ENCODE results near the gene HLX. TPM values are rescaled to one million over a fixed set of nuclear protein-coding genes. Genes with fewer than 3 reads are reported as not detected.

Gene HLX
- total and polyA plus RNA-seq, 2 of the 13 experiments (the other 11 are each of a cell fraction or from before 2014, with no cell fraction given) = 0.30 to 0.35 TPM

DNA sequence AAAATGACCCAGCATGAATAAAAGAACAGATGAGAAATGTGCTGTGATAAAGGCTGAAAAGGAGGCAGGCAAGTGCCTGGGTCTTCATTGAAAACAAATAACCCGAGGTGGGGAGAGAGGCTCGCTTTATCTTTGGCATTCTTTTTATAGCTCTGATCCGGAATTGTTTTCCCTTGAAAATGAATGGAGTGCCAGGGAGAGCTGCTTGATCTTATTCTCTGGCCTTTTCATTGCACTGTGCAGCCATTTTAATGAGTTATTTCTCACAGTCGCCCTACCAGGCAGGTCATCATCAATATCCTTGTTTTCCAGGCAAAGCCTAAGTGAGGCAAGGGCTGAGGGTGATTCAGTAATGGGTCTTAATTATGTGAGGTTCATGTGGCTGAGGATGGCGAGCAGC lies 39.8 kb upstream of the HLX start:
- intact Hi-C loops (cut with micrococcal nuclease; ENCODE audit: unreplicated experiment) = no loop called here
- DNase-seq (ENCODE audit: low spot score) (no peak), ATAC-seq (no peak), FAIRE-seq (no peak)
- H3K79me2 ChIP-seq (ENCODE audit: insufficient read depth, low read length) = no peaks in the 10 kb centered on the region
- no peaks in the 10 kb centered on the region for H3K36me3 ChIP-seq (replicated peaks in 1 of 2; ENCODE audit: control insufficient read depth in 1 of 2, insufficient read depth in 2 of 2, low read length in 2 of 2)
- no peak overlapping the region for H3K9ac ChIP-seq (ENCODE audit: insufficient read depth, low read depth, low read length)
- H2AFZ ChIP-seq (ENCODE audit: low read length) = no peak overlapping the region
- BruUV-seq (replicated peaks) = no TSS peak
- no peak overlapping the region for H3K27ac ChIP-seq (ENCODE audit: extremely low read length, insufficient read depth, low read length)
- ChIA-PET CTCF (ENCODE audit: low intra/inter-chr PET ratio, low total read pairs) (no interaction called here), POLR2A (no interaction called here)
- in situ Hi-C loops (cut with HindIII; ENCODE audit: extremely low pct_ligation_motif_present, low pct_unique_long_range_greater_than_20kb) = no loop called here
- no peaks in the 10 kb centered on the region for H3K9me3 ChIP-seq (ENCODE audit: low read length)
- no peaks in the 10 kb centered on the region for H3K4me1 ChIP-seq (ENCODE audit: insufficient read depth, low read length)
- no peaks in the 10 kb centered on the region for H4K20me1 ChIP-seq (ENCODE audit: insufficient read depth, low read length)
- WGBS (ENCODE audit: low lambda C conversion rate) = 74% methylated on average over 5 of the region's 5 CpGs
- H3K4me2 ChIP-seq (ENCODE audit: low read depth, low read length) = no peak overlapping the region
- no peak overlapping the region for H3K4me3 ChIP-seq (replicated peaks in 1 of 3; ENCODE audit: insufficient read depth in 1 of 3, low read depth in 2 of 3, low read length in 3 of 3)
- no peaks in the 10 kb centered on the region for H3K27me3 ChIP-seq (ENCODE audit: control insufficient read depth in 1 of 2, insufficient read depth in 2 of 2, low read length in 2 of 2)
- TF ChIP-seq MTA1 (CRISPR knock-in tag; IDR thresholded peaks at IDR 0.05; ENCODE audit: borderline replicate concordance) (no peak), KAT8 (CRISPR knock-in tag; IDR thresholded peaks at IDR 0.05) (no peak), MIER3 (CRISPR knock-in tag; IDR thresholded peaks at IDR 0.05; ENCODE audit: borderline replicate concordance) (no peak), DNMT3B (CRISPR knock-in tag; conservative IDR thresholded peaks at IDR 0.05) (no peak), BHLHE40 (IDR thresholded peaks at IDR 0.05; ENCODE audit: low read length) (no peak), FOXK2 (IDR thresholded peaks at IDR 0.05) (no peak), ELF3 (CRISPR knock-in tag; IDR thresholded peaks at IDR 0.05) (no peak), ZNF34 (CRISPR knock-in tag; IDR thresholded peaks at IDR 0.05; ENCODE audit: borderline replicate concordance) (no peak), ATF1 (CRISPR knock-in tag; IDR thresholded peaks at IDR 0.05) (no peak)
- TF ChIP-seq, protein P1, sequence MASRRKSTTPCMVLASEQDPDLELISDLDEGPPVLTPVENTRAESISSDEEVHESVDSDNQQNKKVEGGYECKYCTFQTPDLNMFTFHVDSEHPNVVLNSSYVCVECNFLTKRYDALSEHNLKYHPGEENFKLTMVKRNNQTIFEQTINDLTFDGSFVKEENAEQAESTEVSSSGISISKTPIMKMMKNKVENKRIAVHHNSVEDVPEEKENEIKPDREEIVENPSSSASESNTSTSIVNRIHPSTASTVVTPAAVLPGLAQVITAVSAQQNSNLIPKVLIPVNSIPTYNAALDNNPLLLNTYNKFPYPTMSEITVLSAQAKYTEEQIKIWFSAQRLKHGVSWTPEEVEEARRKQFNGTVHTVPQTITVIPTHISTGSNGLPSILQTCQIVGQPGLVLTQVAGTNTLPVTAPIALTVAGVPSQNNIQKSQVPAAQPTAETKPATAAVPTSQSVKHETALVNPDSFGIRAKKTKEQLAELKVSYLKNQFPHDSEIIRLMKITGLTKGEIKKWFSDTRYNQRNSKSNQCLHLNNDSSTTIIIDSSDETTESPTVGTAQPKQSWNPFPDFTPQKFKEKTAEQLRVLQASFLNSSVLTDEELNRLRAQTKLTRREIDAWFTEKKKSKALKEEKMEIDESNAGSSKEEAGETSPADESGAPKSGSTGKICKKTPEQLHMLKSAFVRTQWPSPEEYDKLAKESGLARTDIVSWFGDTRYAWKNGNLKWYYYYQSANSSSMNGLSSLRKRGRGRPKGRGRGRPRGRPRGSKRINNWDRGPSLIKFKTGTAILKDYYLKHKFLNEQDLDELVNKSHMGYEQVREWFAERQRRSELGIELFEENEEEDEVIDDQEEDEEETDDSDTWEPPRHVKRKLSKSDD (CRISPR knock-in tag; IDR thresholded peaks at IDR 0.05; ENCODE audit: low read depth) = no peak
- TF ChIP-seq, protein P2, sequence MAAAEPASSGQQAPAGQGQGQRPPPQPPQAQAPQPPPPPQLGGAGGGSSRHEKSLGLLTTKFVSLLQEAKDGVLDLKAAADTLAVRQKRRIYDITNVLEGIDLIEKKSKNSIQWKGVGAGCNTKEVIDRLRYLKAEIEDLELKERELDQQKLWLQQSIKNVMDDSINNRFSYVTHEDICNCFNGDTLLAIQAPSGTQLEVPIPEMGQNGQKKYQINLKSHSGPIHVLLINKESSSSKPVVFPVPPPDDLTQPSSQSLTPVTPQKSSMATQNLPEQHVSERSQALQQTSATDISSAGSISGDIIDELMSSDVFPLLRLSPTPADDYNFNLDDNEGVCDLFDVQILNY (CRISPR knock-in tag; conservative IDR thresholded peaks at IDR 0.05) = no peak
- TF ChIP-seq, protein P3, sequence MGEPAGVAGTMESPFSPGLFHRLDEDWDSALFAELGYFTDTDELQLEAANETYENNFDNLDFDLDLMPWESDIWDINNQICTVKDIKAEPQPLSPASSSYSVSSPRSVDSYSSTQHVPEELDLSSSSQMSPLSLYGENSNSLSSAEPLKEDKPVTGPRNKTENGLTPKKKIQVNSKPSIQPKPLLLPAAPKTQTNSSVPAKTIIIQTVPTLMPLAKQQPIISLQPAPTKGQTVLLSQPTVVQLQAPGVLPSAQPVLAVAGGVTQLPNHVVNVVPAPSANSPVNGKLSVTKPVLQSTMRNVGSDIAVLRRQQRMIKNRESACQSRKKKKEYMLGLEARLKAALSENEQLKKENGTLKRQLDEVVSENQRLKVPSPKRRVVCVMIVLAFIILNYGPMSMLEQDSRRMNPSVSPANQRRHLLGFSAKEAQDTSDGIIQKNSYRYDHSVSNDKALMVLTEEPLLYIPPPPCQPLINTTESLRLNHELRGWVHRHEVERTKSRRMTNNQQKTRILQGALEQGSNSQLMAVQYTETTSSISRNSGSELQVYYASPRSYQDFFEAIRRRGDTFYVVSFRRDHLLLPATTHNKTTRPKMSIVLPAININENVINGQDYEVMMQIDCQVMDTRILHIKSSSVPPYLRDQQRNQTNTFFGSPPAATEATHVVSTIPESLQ (CRISPR knock-in tag; conservative IDR thresholded peaks at IDR 0.05) = no peak
- TF ChIP-seq, protein P4, sequence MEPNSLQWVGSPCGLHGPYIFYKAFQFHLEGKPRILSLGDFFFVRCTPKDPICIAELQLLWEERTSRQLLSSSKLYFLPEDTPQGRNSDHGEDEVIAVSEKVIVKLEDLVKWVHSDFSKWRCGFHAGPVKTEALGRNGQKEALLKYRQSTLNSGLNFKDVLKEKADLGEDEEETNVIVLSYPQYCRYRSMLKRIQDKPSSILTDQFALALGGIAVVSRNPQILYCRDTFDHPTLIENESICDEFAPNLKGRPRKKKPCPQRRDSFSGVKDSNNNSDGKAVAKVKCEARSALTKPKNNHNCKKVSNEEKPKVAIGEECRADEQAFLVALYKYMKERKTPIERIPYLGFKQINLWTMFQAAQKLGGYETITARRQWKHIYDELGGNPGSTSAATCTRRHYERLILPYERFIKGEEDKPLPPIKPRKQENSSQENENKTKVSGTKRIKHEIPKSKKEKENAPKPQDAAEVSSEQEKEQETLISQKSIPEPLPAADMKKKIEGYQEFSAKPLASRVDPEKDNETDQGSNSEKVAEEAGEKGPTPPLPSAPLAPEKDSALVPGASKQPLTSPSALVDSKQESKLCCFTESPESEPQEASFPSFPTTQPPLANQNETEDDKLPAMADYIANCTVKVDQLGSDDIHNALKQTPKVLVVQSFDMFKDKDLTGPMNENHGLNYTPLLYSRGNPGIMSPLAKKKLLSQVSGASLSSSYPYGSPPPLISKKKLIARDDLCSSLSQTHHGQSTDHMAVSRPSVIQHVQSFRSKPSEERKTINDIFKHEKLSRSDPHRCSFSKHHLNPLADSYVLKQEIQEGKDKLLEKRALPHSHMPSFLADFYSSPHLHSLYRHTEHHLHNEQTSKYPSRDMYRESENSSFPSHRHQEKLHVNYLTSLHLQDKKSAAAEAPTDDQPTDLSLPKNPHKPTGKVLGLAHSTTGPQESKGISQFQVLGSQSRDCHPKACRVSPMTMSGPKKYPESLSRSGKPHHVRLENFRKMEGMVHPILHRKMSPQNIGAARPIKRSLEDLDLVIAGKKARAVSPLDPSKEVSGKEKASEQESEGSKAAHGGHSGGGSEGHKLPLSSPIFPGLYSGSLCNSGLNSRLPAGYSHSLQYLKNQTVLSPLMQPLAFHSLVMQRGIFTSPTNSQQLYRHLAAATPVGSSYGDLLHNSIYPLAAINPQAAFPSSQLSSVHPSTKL (CRISPR knock-in tag; IDR thresholded peaks at IDR 0.05) = no peak
- TF ChIP-seq, protein P5, sequence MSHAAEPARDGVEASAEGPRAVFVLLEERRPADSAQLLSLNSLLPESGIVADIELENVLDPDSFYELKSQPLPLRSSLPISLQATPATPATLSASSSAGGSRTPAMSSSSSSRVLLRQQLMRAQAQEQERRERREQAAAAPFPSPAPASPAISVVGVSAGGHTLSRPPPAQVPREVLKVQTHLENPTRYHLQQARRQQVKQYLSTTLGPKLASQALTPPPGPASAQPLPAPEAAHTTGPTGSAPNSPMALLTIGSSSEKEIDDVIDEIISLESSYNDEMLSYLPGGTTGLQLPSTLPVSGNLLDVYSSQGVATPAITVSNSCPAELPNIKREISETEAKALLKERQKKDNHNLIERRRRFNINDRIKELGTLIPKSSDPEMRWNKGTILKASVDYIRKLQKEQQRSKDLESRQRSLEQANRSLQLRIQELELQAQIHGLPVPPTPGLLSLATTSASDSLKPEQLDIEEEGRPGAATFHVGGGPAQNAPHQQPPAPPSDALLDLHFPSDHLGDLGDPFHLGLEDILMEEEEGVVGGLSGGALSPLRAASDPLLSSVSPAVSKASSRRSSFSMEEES (CRISPR knock-in tag; IDR thresholded peaks at IDR 0.05) = no peak
- TF ChIP-seq, protein P6, sequence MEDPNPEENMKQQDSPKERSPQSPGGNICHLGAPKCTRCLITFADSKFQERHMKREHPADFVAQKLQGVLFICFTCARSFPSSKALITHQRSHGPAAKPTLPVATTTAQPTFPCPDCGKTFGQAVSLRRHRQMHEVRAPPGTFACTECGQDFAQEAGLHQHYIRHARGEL (CRISPR knock-in tag; IDR thresholded peaks at IDR 0.05) = no peak

Data from HepG2 (cell line).